Hepatocyte (in vitro differentiated cells): Measurements from ENCODE around the gene MAP2. TPM values are rescaled to one million over a fixed set of nuclear protein-coding genes. Genes with fewer than 3 reads are reported as not detected.

Experiments used
- DNase-seq: peaks from one replicate; pipeline ENCODE4 v3.0.0-alpha.2; 2016; ENCODE audit warnings: low spot score
- H2AFZ ChIP-seq: fragments of 200-600 bp; sonication (generic); 2 replicates; pipeline ENCODE4 v1.6.0; 2016; ENCODE audit warnings: antibody characterized with exemption, mild to moderate bottlenecking
- H3K27ac ChIP-seq: fragments of 200-600 bp; sonication (generic); 2 replicates; pipeline ENCODE4 v1.5.1; 2016; ENCODE audit warnings: mild to moderate bottlenecking
- H3K27me3 ChIP-seq: fragments of 200-600 bp; sonication (generic); 2 replicates; pipeline ENCODE4 v1.6.1; 2016
- H3K36me3 ChIP-seq: fragments of 200-600 bp; sonication (generic); replicated peaks from 2 replicates; pipeline ENCODE4 v1.5.1; 2016; ENCODE audit warnings: low read depth; ENCODE audit not compliant: insufficient read depth
- H3K4me1 ChIP-seq: fragments of 200-600 bp; sonication (generic); 2 replicates; pipeline ENCODE4 v1.5.1; 2016; ENCODE audit warnings: mild to moderate bottlenecking, moderate library complexity; ENCODE audit not compliant: insufficient read depth
- H3K4me2 ChIP-seq: fragments of 200-600 bp; sonication (generic); 2 replicates; pipeline ENCODE4 v1.6.0; 2016
- H3K4me3 ChIP-seq: fragments of 200-600 bp; sonication (generic); 2 replicates; pipeline ENCODE4 v1.5.1; 2016; ENCODE audit warnings: mild to moderate bottlenecking
- H3K79me2 ChIP-seq: fragments of 200-600 bp; sonication (generic); 2 replicates; pipeline ENCODE4 v1.6.0; 2017; ENCODE audit warnings: mild to moderate bottlenecking
- H3K9me2 ChIP-seq: fragments of 200-600 bp; sonication (generic); replicated peaks from 2 replicates; pipeline ENCODE4 v1.6.0; 2017; ENCODE audit warnings: mild to moderate bottlenecking; ENCODE audit not compliant: insufficient read depth
- H3K9me3 ChIP-seq: fragments of 200-600 bp; sonication (generic); 2 replicates; pipeline ENCODE4 v1.5.1; 2016; ENCODE audit warnings: low read depth, mild to moderate bottlenecking
- H4K20me1 ChIP-seq: fragments of 200-600 bp; sonication (generic); 2 replicates; pipeline ENCODE4 v1.6.0; 2016; ENCODE audit warnings: mild to moderate bottlenecking; ENCODE audit not compliant: insufficient read depth, poor library complexity, severe bottlenecking
- EZH2 ChIP-seq: fragments of 200-600 bp; sonication (generic); IDR thresholded peaks from 2 replicates; pipeline ENCODE4 v1.6.1; 2016; ENCODE audit warnings: antibody characterized with exemption, mild to moderate bottlenecking, borderline replicate concordance
- EZH2phosphoT487 ChIP-seq: fragments of 200-600 bp; sonication (generic); IDR thresholded peaks from one replicate; pipeline ENCODE4 v1.6.1; 2018; ENCODE audit warnings: antibody characterized with exemption, mild to moderate bottlenecking, low read depth, moderate library complexity; ENCODE audit not compliant: unreplicated experiment, severe bottlenecking
- WGBS: methylation state at CpG from one replicate; pipeline ENCODE4 v1.1.6; 2016; ENCODE audit warnings: low lambda C conversion rate; ENCODE audit errors: missing lambda C conversion rate; 5-methylcytosine and 5-hydroxymethylcytosine counted together
- polyA plus RNA-seq: library from polyadenylated mRNA; unstranded; fragments of >200 nt; fragmentation: Nextera tagmentation; extraction: Ambion mirVana; gene quantifications from 2 replicates; pipeline ENCODE4 v1.2.1, GENCODE V29; 2016
- total RNA-seq: library from RNA; depleted of rRNA; stranded (reverse); fragments of >200 nt; gene quantifications from 2 replicates; pipeline ENCODE4 v1.2.3, GENCODE V29; 2014
- TF ChIP-seq, protein P1 (sequence below): fragments of 200-600 bp; sonication (generic); IDR thresholded peaks from 2 replicates; pipeline ENCODE4 v1.5.1; 2016; ENCODE audit warnings: antibody characterized with exemption, mild to moderate bottlenecking; ENCODE audit not compliant: poor library complexity

Gene MAP2
- total and polyA plus RNA-seq, 2 experiments from 2014 or later, result 4.6 to 5.8 TPM

DNA sequence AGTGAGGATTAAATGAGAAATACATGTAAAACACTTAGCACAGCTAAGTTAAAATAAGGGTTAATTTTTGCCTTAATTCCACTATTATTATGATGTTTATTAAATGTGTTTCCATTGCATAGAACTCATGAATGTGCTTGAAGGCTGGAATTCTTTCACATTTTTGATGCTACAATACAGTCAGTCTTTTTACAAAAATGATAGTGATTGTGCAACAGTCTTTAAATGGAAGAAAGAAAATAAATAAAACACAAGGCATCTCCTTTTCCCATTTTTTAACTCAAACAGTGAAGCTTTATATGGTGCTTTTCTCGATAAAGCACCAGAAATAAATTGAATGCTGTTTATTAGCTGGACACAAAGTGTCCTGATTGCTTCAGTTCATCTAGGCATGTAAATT, 123.9 kb downstream of the MAP2 start:
- Histone ChIP-seq H3K9me2 (no peaks in the 10 kb centered on the region), H3K4me3 (no peak overlapping the region), H3K27ac (no peak overlapping the region), H3K4me2 (no peak overlapping the region), H3K79me2 (no peaks in the 10 kb centered on the region), H3K36me3 (no peaks in the 10 kb centered on the region), H3K9me3 (no peaks in the 10 kb centered on the region), H3K27me3 (no peaks in the 10 kb centered on the region), H4K20me1 (no peaks in the 10 kb centered on the region), H2AFZ (no peak overlapping the region), H3K4me1 (no peaks in the 10 kb centered on the region)
- no peak for DNase-seq
- TF ChIP-seq EZH2phosphoT487, result no peak
- TF ChIP-seq, protein P1, sequence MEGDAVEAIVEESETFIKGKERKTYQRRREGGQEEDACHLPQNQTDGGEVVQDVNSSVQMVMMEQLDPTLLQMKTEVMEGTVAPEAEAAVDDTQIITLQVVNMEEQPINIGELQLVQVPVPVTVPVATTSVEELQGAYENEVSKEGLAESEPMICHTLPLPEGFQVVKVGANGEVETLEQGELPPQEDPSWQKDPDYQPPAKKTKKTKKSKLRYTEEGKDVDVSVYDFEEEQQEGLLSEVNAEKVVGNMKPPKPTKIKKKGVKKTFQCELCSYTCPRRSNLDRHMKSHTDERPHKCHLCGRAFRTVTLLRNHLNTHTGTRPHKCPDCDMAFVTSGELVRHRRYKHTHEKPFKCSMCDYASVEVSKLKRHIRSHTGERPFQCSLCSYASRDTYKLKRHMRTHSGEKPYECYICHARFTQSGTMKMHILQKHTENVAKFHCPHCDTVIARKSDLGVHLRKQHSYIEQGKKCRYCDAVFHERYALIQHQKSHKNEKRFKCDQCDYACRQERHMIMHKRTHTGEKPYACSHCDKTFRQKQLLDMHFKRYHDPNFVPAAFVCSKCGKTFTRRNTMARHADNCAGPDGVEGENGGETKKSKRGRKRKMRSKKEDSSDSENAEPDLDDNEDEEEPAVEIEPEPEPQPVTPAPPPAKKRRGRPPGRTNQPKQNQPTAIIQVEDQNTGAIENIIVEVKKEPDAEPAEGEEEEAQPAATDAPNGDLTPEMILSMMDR, result no peak
- TF ChIP-seq EZH2, result no peak
- 66% methylated on average over 1 of the region's 1 CpG for WGBS

GRCh38 chr2:209549589-209549988, 125.7 kb downstream of the MAP2 start:
- 79% methylated on average over 3 of the region's 3 CpGs for WGBS
- Histone ChIP-seq H3K27me3 (no peaks in the 10 kb centered on the region), H3K9me2 (no peaks in the 10 kb centered on the region), H3K4me3 (no peak overlapping the region), H3K4me2 (no peak overlapping the region), H2AFZ (no peak overlapping the region), H3K36me3 (no peaks in the 10 kb centered on the region), H4K20me1 (no peaks in the 10 kb centered on the region), H3K79me2 (no peaks in the 10 kb centered on the region), H3K9me3 (no peaks in the 10 kb centered on the region), H3K27ac (no peak overlapping the region), H3K4me1 (no peaks in the 10 kb centered on the region)
- TF ChIP-seq EZH2phosphoT487 (no peak), EZH2 (no peak)
- TF ChIP-seq, protein P1, result no peak
- DNase-seq, result no peak

- Histone ChIP-seq H3K4me3 (no peak overlapping the region), H3K9me2 (no peaks in the 10 kb centered on the region), H3K4me2 (no peak overlapping the region), H3K79me2 (no peaks in the 10 kb centered on the region), H3K4me1 (no peaks in the 10 kb centered on the region), H2AFZ (no peak overlapping the region), H4K20me1 (no peaks in the 10 kb centered on the region), H3K27ac (no peak overlapping the region), H3K36me3 (no peaks in the 10 kb centered on the region), H3K27me3 (no peaks in the 10 kb centered on the region), H3K9me3 (no peaks in the 10 kb centered on the region)
- DNase-seq, result no peak
- TF ChIP-seq EZH2 (no peak), EZH2phosphoT487 (no peak)
- TF ChIP-seq, protein P1, result no peak
- WGBS, result 88% methylated on average over 3 of the region's 3 CpGs
Measured at GRCh38 chr2:209553913-209554312, 130.1 kb downstream of the MAP2 start.

DNA sequence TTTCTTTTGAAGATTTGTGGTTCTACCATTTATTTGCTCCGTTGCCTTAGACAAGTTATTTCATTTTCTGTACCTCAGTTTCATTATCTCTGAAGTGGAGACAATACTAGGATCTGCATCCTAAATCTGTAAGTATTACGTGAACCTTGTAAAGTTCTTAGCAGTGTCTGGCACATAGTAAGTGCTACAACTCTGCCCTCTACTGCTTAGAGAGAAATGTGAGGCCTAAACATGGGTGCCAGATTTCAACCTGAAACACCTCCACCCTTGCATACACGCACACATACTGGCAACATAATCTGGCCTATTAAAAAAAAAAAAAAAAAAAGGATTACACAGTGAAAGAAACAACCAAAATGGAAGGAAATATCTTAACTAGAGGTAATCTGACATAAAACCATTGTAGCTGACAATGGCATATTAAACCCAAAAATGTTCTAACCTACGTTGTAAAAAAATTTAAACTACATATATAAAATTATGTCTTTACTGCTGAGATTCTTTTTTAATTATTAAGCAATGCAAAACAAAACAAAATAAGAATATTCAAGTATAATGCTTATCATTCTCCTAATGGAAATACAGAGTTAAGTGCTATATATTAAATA, 132.6 kb downstream of the MAP2 start:
- no peaks in the 10 kb centered on the region for H3K27me3 ChIP-seq
- no peaks in the 10 kb centered on the region for H3K36me3 ChIP-seq
- no peaks in the 10 kb centered on the region for H3K79me2 ChIP-seq
- H3K9me3 ChIP-seq, result no peaks in the 10 kb centered on the region
- H3K9me2 ChIP-seq, result no peaks in the 10 kb centered on the region
- no peak overlapping the region for H2AFZ ChIP-seq
- H3K4me1 ChIP-seq, result no peaks in the 10 kb centered on the region
- H3K4me2 ChIP-seq, result no peak overlapping the region
- TF ChIP-seq, protein P1, result peak; percentile 47
- no peak for TF ChIP-seq EZH2phosphoT487
- H3K4me3 ChIP-seq, result no peak overlapping the region
- WGBS, result 62% methylated on average over 4 of the region's 4 CpGs
- H4K20me1 ChIP-seq, result no peaks in the 10 kb centered on the region
- H3K27ac ChIP-seq, result no peak overlapping the region
- DNase-seq, result peak; percentile 32
